KMS-11 (cell line): Measurements from ENCODE around the gene CRISPLD2.

Source experiments
- H2AFZ ChIP-seq: fragments of 200-600 bp; sonication (generic); 2 replicates; pipeline ENCODE4 v1.6.1; 2016; ENCODE audit warnings: antibody characterized with exemption, mixed run types, low read depth
- H3K27ac ChIP-seq: fragments of 200-600 bp; sonication (generic); 2 replicates; pipeline ENCODE4 v1.6.1; 2016; ENCODE audit warnings: mild to moderate bottlenecking, mixed run types
- H3K27me3 ChIP-seq: fragments of 200-600 bp; sonication (generic); 2 replicates; pipeline ENCODE4 v1.6.1; 2017; ENCODE audit warnings: mild to moderate bottlenecking, low read depth, mixed run types, moderate library complexity; ENCODE audit not compliant: insufficient read depth
- H3K36me3 ChIP-seq: fragments of 200-600 bp; sonication (generic); 2 replicates; pipeline ENCODE4 v1.6.1; 2017; ENCODE audit warnings: mild to moderate bottlenecking, mixed run types; ENCODE audit not compliant: insufficient read depth
- H3K4me1 ChIP-seq: fragments of 200-600 bp; sonication (generic); 2 replicates; pipeline ENCODE4 v1.6.1; 2016; ENCODE audit warnings: mild to moderate bottlenecking, low read depth, mixed run types; ENCODE audit not compliant: poor library complexity, severe bottlenecking
- H3K4me2 ChIP-seq: fragments of 200-600 bp; sonication (generic); 2 replicates; pipeline ENCODE4 v1.7.0; 2016; ENCODE audit warnings: mild to moderate bottlenecking, mixed run types
- H3K4me3 ChIP-seq: fragments of 200-600 bp; sonication (generic); IDR thresholded peaks from 2 replicates; pipeline ENCODE4 v1.6.1; 2017; ENCODE audit warnings: low read depth, low read length, mixed read lengths; ENCODE audit not compliant: insufficient read depth
- H3K79me2 ChIP-seq: fragments of 200-600 bp; sonication (generic); 2 replicates; pipeline ENCODE4 v1.6.1; 2016; ENCODE audit warnings: low read depth, mixed run types; ENCODE audit not compliant: insufficient read depth
- H3K9ac ChIP-seq: fragments of 200-600 bp; sonication (generic); 2 replicates; pipeline ENCODE4 v1.6.1; 2016; ENCODE audit warnings: mild to moderate bottlenecking, mixed run types
- H4K20me1 ChIP-seq: fragments of 200-600 bp; sonication (generic); 2 replicates; pipeline ENCODE4 v1.6.1; 2016; ENCODE audit warnings: mild to moderate bottlenecking, mixed run types; ENCODE audit not compliant: insufficient read depth
- CTCF ChIP-seq: fragments of 200-600 bp; sonication (generic); conservative IDR thresholded peaks from 2 replicates; pipeline ENCODE4 v1.6.1; 2017; ENCODE audit warnings: low read depth, mild to moderate bottlenecking, antibody characterized with exemption, low read length, moderate library complexity, mixed read lengths

The CRISPLD2 gene

GRCh38 chr16:84818989-84819643 lies 669 bp upstream of the CRISPLD2 start:
- H3K4me3 ChIP-seq: no peak overlapping the region
- no peak for TF ChIP-seq CTCF
- H4K20me1 ChIP-seq: no peaks in the 10 kb centered on the region
- H3K4me2 ChIP-seq: no peak overlapping the region
- no peak overlapping the region for H3K9ac ChIP-seq
- H3K27ac ChIP-seq: no peak overlapping the region
- H3K36me3 ChIP-seq: no peaks in the 10 kb centered on the region
- no peaks in the 10 kb centered on the region for H3K79me2 ChIP-seq
- no peak overlapping the region for H2AFZ ChIP-seq
- no peaks in the 10 kb centered on the region for H3K4me1 ChIP-seq
- peaks cover 69% of the 10 kb centered on the region for H3K27me3 ChIP-seq

GRCh38 chr16:84820305-84820684 lies 510 bp downstream of the CRISPLD2 start:
- Histone ChIP-seq H3K36me3 (no peaks in the 10 kb centered on the region), H2AFZ (no peak overlapping the region), H3K27me3 (peaks cover 69% of the 10 kb centered on the region), H3K79me2 (no peaks in the 10 kb centered on the region), H3K27ac (no peak overlapping the region), H3K4me3 (no peak overlapping the region), H4K20me1 (no peaks in the 10 kb centered on the region), H3K4me2 (no peak overlapping the region), H3K9ac (no peak overlapping the region), H3K4me1 (no peaks in the 10 kb centered on the region)
- no peak for TF ChIP-seq CTCF

- Histone ChIP-seq H3K79me2 (no peaks in the 10 kb centered on the region), H3K27me3 (peaks cover 69% of the 10 kb centered on the region), H3K4me1 (no peaks in the 10 kb centered on the region), H2AFZ (no peak overlapping the region), H3K4me2 (no peak overlapping the region), H4K20me1 (no peaks in the 10 kb centered on the region), H3K27ac (no peak overlapping the region), H3K36me3 (no peaks in the 10 kb centered on the region), H3K9ac (no peak overlapping the region), H3K4me3 (no peak overlapping the region)
- no peak for TF ChIP-seq CTCF
Observed at GRCh38 chr16:84820771-84821170, 986 bp downstream of the CRISPLD2 start.

- Histone ChIP-seq H3K79me2 (no peaks in the 10 kb centered on the region), H4K20me1 (no peaks in the 10 kb centered on the region), H3K27me3 (peaks cover 69% of the 10 kb centered on the region), H3K4me1 (no peaks in the 10 kb centered on the region), H3K36me3 (no peaks in the 10 kb centered on the region), H3K9ac (no peak overlapping the region), H2AFZ (no peak overlapping the region), H3K4me2 (no peak overlapping the region), H3K27ac (no peak overlapping the region), H3K4me3 (no peak overlapping the region)
- no peak for TF ChIP-seq CTCF
Observed at GRCh38 chr16:84821179-84821578, 1.4 kb downstream of the CRISPLD2 start.
